Activated CD8-positive, alpha-beta memory T cell treated with anti-CD3 and anti-CD28 coated beads, Interleukin-2, amount 50 U/mL, for 24 hours (primary cell): ENCODE results near the gene ACSL4.

Experiments used
- DNase-seq: peaks from one replicate; pipeline ENCODE4 v3.0.0-alpha.2; 2020; ENCODE audit errors: extremely low read depth

ACSL4 gene

DNA sequence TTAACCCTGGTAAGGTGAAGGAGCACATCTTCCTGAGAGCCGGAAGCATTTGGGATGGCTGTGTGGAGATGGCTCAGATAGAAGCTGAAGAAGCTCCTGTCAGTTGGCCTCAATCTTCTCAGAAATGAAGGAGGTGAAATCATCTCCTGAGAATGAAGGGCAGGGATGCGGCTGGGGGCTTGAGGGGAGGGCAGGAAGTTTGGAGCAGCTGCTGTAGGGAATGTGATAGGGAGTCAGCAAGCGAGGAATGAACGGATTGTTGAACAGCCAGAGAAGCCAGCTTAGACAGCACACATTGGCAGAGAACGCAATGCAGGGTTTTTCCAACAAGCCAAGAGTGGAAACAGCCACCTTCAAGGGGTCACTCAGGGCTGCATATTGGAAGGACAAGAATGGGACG is 118.1 kb downstream of the ACSL4 start:
- no peak for DNase-seq

- DNase-seq: no peak
Measured at GRCh38 chrX:109601486-109601885, 131.6 kb downstream of the ACSL4 start.

GRCh38 chrX:109600237-109600651 is 132.8 kb downstream of the ACSL4 start:
- no peak for DNase-seq

GRCh38 chrX:109596015-109596414 is 137.0 kb downstream of the ACSL4 start:
- no peak for DNase-seq
